VCaP (cell line): Measurements from ENCODE around the gene WNT6.

Source experiments
- H3K27ac ChIP-seq: fragments of 450-650 bp; 2 replicates; pipeline ENCODE4 v1.5.1; 2017
- CTCF ChIP-seq: fragments of 450-650 bp; conservative IDR thresholded peaks from 2 replicates; pipeline ENCODE4 v1.5.1; 2017; ENCODE audit warnings: mild to moderate bottlenecking, moderate library complexity

Gene WNT6

DNA sequence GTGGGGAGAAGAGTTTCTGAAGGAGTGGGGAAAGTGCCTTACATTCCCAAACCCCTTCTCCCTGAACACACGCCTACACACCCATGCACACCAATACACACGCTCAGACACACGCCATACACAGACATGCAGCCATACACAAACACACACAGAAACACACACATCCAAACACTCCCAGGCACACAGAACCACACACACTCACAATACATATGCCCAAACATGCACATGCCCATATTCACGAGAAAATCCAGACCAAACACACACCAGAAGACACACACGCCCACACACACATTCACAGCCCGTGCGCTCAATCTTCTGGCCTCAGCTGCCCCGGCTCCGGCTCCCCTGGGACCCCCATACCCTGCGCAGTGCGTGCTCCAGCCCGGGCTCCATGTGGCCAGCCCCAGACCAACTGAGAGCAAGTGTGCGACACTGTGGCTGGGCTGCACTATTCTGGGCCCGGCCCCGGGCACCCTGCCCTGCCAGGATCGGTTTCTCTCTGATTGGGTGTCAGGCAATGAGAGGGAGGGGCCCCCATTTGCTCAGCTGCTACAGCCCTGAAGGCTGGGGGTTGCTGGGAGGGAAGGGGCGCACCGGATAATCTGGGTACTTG is 28.1 kb upstream of the WNT6 start, which contains the start of gene PRKAG3:
Gene PRKAG3 (minus strand): TSS at position 426 of the 613 bp plus-strand sequence.
- no peak within 1 kb of the TSS for H3K27ac ChIP-seq
- TF ChIP-seq CTCF, result no peak

DNA sequence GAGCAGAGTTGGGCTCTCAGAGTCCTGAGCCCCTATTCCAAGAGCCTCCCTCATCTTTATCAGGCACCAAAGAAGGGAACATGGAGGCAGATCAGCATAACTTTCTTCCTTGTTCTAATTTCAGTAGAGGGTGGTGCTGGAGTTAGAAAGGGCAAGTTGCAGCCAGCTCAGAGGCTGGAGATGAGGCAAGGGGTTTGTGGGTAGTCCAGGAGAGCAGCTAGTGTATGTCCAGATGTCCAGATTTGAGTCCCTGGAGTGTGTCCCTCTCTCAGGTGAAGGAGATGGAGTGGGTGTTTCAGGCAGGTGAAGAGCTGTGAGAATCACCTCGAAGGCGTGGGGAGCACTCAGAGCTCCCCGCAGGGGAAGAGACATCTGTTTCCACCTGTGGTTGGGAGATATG is 27.5 kb upstream of the WNT6 start:
- TF ChIP-seq CTCF, result no peak
- H3K27ac ChIP-seq, result no peak overlapping the region

- no peak overlapping the region for H3K27ac ChIP-seq
- no peak for TF ChIP-seq CTCF
These were observed 27.1 kb upstream of the WNT6 start for GRCh38 chr2:218832520-218832919.

GRCh38 chr2:218833023-218833609 is 26.5 kb upstream of the WNT6 start:
- H3K27ac ChIP-seq, result no peak overlapping the region
- TF ChIP-seq CTCF, result no peak

DNA sequence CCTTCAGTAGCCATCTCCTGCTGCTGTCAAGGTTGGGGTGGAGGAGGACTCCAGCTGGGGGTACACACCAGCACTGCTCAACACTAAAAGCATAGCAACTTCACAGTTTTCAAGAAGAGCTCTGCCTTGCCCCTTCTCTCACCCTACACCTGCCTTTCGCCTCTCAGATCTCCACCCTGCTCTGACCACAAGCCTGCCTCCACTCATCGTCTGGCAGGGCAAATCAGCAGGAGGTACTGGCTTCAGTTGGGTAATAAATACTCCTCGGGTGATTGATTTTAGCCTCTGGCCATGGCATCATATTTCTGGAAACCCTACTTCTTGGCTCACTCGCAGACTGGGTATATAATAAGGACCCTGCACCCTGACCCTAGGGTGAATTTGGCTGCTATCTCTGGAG is 24.9 kb upstream of the WNT6 start:
- TF ChIP-seq CTCF, result no peak
- no peak overlapping the region for H3K27ac ChIP-seq

DNA sequence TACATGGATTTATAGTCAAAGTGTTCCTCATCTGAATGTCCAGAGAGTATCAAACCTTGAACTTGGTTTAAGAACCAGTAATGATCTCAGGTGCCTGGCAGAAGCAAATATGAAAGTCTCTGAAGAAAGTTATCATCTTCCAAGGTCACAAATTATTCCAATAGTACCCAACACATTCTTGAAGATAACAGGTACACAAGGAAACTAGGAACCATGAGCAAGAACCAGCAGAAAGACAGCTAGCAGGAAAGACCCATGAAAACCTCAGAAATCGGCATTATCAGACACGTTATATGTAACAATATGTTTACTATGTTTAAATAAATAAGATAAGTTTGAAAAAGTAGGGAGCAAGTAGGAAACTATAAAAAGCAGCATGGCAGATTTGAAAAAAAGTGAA is 22.1 kb upstream of the WNT6 start:
- H3K27ac ChIP-seq, result no peak overlapping the region
- TF ChIP-seq CTCF, result no peak

GRCh38 chr2:218839430-218839829 is 20.2 kb upstream of the WNT6 start:
- no peak for TF ChIP-seq CTCF
- no peak overlapping the region for H3K27ac ChIP-seq
